ENCODE measurements around the gene FBRS. TPM values are rescaled to one million over a fixed set of nuclear protein-coding genes. Genes with fewer than 3 reads are reported as not detected.

FBRS gene
- polyA plus RNA-seq, 1 of the 3 experiments (the other 2 are of a cell fraction), result 11.5 TPM

DNA sequence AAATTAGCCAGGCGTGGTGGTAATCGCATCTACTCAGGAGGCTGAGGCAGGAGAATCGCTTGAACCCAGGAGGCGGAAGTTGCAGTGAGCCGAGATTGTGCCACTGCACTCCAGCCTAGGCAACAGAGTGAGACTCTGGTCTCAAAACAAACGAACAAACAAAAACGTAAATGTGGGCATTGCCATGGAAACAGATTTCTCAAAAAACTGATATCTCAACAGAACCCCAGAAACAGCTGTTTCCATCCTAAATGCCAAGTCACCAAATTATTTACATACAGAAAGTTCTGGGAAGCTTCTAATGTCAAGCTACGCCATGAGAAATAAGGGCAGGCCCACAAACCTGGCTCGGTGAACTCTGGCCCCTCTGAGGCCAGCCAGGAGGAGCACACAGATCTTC, 32.0 kb upstream of the FBRS start:
- Histone ChIP-seq H3K4me3 (ENCODE audit: low read depth in 2 of 2, low read length in 1 of 2) (no peak overlapping the region), H3K4me1 (ENCODE audit: control insufficient read depth in 1 of 2, insufficient read depth in 2 of 2, low read depth in 1 of 2, low read length in 1 of 2) (no peaks in the 10 kb centered on the region)
- CTCF ChIA-PET, result interaction anchor here (1.4 to 7.8 kb wide), 2 partner anchors 11 to 28 kb away, joined by 4 to 65 read pairs; no protein-coding TSS in a partner anchor

More for the DNA sequence above, 32.0 kb upstream of the FBRS start:
- H3K9ac ChIP-seq, result no peak overlapping the region
- H3F3A ChIP-seq (replicated peaks; ENCODE audit: insufficient read depth), result no peaks in the 10 kb centered on the region
- H3K27ac ChIP-seq (ENCODE audit: low read depth in 2 of 2, low read length in 1 of 2), result no peak overlapping the region
- H4K20me1 ChIP-seq (ENCODE audit: insufficient read depth), result no peaks in the 10 kb centered on the region
- H3K9me3 ChIP-seq, result no peaks in the 10 kb centered on the region
- 91% methylated on average over 9 of the region's 9 CpGs for WGBS (ENCODE audit: low lambda C conversion rate)
- no peak overlapping the region for H3K4me2 ChIP-seq
- no peak for DNase-seq
- no peaks in the 10 kb centered on the region for H3K9me2 ChIP-seq
- POLR2A ChIA-PET, result interaction anchor here (1.2 kb wide), 1 partner anchor 55 kb away, joined by 3 read pairs; no protein-coding TSS in a partner anchor
- H2AFZ ChIP-seq (ENCODE audit: low read depth), result no peak overlapping the region
- H3K36me3 ChIP-seq (replicated peaks in 1 of 2; ENCODE audit: control insufficient read depth in 1 of 2, insufficient read depth in 2 of 2, low read length in 1 of 2), result no peaks in the 10 kb centered on the region
- H3K79me2 ChIP-seq (ENCODE audit: insufficient read depth), result no peaks in the 10 kb centered on the region
- TF ChIP-seq NRF1 (IDR thresholded peaks at IDR 0.05; ENCODE audit: low read depth, low read length) (no peak), RCOR1 (IDR thresholded peaks at IDR 0.05; ENCODE audit: low read length) (no peak), RFX5 (IDR thresholded peaks at IDR 0.05; ENCODE audit: low read length) (no peak), FOXM1 (IDR thresholded peaks at IDR 0.05; ENCODE audit: low read depth) (no peak), RXRA (IDR thresholded peaks at IDR 0.05; ENCODE audit: borderline replicate concordance, low read depth) (no peak), POLR2AphosphoS5 (IDR thresholded peaks at IDR 0.05; ENCODE audit: low read depth, low read length) (no peak), MXI1 (IDR thresholded peaks at IDR 0.05; ENCODE audit: low read depth, low read length) (no peak), GABPA (IDR thresholded peaks at IDR 0.05; ENCODE audit: low read depth) (no peak), TCF12 (IDR thresholded peaks at IDR 0.05) (no peak)
- TF ChIP-seq, protein P1, sequence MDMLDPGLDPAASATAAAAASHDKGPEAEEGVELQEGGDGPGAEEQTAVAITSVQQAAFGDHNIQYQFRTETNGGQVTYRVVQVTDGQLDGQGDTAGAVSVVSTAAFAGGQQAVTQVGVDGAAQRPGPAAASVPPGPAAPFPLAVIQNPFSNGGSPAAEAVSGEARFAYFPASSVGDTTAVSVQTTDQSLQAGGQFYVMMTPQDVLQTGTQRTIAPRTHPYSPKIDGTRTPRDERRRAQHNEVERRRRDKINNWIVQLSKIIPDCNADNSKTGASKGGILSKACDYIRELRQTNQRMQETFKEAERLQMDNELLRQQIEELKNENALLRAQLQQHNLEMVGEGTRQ (IDR thresholded peaks at IDR 0.05; ENCODE audit: borderline replicate concordance, low read depth, low read length), result no peak
- TF ChIP-seq, protein P2, sequence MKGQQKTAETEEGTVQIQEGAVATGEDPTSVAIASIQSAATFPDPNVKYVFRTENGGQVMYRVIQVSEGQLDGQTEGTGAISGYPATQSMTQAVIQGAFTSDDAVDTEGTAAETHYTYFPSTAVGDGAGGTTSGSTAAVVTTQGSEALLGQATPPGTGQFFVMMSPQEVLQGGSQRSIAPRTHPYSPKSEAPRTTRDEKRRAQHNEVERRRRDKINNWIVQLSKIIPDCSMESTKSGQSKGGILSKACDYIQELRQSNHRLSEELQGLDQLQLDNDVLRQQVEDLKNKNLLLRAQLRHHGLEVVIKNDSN (IDR thresholded peaks at IDR 0.05; ENCODE audit: borderline replicate concordance, low read depth), result no peak
- TF ChIP-seq, protein P3, sequence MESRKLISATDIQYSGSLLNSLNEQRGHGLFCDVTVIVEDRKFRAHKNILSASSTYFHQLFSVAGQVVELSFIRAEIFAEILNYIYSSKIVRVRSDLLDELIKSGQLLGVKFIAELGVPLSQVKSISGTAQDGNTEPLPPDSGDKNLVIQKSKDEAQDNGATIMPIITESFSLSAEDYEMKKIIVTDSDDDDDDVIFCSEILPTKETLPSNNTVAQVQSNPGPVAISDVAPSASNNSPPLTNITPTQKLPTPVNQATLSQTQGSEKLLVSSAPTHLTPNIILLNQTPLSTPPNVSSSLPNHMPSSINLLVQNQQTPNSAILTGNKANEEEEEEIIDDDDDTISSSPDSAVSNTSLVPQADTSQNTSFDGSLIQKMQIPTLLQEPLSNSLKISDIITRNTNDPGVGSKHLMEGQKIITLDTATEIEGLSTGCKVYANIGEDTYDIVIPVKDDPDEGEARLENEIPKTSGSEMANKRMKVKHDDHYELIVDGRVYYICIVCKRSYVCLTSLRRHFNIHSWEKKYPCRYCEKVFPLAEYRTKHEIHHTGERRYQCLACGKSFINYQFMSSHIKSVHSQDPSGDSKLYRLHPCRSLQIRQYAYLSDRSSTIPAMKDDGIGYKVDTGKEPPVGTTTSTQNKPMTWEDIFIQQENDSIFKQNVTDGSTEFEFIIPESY (IDR thresholded peaks at IDR 0.05; ENCODE audit: borderline replicate concordance, low read depth), result no peak
- TF ChIP-seq, protein P4, sequence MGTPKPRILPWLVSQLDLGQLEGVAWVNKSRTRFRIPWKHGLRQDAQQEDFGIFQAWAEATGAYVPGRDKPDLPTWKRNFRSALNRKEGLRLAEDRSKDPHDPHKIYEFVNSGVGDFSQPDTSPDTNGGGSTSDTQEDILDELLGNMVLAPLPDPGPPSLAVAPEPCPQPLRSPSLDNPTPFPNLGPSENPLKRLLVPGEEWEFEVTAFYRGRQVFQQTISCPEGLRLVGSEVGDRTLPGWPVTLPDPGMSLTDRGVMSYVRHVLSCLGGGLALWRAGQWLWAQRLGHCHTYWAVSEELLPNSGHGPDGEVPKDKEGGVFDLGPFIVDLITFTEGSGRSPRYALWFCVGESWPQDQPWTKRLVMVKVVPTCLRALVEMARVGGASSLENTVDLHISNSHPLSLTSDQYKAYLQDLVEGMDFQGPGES (IDR thresholded peaks at IDR 0.05; ENCODE audit: low read depth, low read length), result no peak
- no peaks in the 10 kb centered on the region for H3K27me3 ChIP-seq (ENCODE audit: insufficient read depth)

All from SK-N-SH (cell line).